ENCODE data around the gene DBNL. TPM values are rescaled to one million over a fixed set of nuclear protein-coding genes. Genes with fewer than 3 reads are reported as not detected.

DBNL gene
- total RNA-seq, 3 donors from 2014 or later, result 90.8 to 110 (median 102) TPM

DNA sequence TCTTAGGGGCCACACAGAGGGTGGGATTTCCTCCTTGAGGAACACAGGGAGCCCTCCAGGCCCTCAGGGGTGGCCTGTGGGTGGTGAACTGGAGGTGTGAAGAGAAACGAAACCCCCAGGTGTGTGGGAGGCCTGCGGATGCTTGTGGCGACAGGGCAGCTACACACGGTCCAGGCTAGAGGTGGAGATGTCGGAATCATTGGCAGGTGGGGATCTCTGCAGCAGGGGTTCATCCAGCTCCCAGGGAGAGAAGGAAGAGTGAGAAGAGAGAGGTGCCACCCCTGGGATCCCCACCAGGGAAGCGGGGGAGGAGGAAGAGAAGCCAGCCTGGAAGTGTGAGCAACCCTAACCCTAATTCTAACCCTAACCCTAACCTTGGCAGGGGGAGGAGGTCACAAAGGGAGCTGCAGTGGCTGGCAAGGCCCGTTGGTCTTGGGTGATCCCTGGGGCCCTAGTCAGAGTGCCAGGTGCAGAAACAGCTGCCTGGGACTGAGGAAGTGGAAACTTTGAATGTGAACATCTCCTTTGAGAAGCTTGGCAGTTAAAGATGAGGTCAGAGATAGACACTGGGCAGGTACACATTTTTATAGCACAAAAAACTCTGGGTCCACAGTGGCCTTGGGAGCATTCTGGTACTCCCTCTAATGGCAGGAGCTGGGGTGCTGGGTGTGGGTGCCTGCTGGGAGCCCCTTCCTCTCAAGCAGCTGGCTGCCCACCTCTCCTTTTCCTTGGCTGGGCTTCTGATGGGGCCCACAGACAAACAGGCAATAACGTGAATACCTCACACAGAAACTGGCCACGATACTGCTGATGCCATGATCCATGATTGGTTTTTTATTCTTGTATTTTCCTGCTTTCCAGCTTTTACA, 52.8 kb downstream of the DBNL start:
- no peaks in the 10 kb centered on the region for H3K9me3 ChIP-seq
- no peaks in the 10 kb centered on the region for H3K4me1 ChIP-seq
- H3K36me3 ChIP-seq, result no peaks in the 10 kb centered on the region
- H3K4me3 ChIP-seq, result no peak overlapping the region
- TF ChIP-seq POLR2A (IDR thresholded peaks at IDR 0.05), result no peak
- TF ChIP-seq, protein P1, sequence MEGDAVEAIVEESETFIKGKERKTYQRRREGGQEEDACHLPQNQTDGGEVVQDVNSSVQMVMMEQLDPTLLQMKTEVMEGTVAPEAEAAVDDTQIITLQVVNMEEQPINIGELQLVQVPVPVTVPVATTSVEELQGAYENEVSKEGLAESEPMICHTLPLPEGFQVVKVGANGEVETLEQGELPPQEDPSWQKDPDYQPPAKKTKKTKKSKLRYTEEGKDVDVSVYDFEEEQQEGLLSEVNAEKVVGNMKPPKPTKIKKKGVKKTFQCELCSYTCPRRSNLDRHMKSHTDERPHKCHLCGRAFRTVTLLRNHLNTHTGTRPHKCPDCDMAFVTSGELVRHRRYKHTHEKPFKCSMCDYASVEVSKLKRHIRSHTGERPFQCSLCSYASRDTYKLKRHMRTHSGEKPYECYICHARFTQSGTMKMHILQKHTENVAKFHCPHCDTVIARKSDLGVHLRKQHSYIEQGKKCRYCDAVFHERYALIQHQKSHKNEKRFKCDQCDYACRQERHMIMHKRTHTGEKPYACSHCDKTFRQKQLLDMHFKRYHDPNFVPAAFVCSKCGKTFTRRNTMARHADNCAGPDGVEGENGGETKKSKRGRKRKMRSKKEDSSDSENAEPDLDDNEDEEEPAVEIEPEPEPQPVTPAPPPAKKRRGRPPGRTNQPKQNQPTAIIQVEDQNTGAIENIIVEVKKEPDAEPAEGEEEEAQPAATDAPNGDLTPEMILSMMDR (IDR thresholded peaks at IDR 0.05), result no peak
- TF ChIP-seq POLR2AphosphoS5 (IDR thresholded peaks at IDR 0.05), result no peak
- DNase-seq (ENCODE audit: low spot score in 2 of 2), result no peak
- H3K27ac ChIP-seq, result no peak overlapping the region
- intact Hi-C loops (cut with DNase I; ENCODE audit: low total_unique reads), result no loop called here
- no peaks in the 10 kb centered on the region for H3K27me3 ChIP-seq

DNA sequence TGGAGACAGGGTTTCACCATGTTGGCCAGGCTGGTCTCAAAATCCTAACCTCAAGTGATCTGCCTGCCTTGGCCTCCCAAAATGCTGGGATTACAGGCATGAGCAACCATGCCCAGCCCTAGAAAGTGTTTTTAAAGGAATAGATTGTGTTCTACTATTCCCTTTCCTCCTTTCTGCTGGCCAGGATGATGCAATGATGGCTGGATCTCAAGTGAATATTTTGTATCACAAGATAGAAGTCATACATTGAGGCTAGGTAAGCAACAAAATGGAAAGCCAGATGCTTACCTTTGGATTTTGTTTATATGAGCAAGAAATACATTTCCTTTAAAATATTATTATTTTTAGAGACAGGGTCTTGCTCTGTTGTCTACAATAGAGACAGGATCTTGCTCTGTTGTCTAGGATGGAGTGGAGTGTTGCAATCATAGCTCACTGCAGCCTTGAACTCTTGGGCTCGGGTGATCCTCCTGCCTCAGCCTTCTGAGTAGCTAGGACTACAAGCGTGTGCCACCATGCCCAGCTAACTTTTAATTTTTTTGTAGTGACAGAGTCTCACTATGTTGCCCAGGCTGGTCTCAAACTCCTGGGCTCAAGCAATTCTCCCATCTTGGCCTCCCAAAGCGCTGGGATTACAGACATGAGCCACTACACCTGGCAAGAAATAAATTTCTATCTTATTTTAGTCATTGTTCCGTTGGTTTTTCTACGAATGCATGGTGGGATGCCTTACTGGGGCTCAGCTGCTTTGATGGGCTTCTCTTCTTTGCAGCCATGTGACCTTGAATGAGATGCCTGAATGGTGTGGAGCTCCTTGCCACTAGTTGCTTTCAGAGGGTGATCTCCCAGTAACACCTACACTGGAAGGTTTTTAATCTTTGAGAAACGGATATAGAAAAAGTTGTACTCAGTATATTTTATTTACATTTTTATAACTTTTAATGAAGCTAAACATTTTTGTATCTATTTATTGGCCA, 53.9 kb downstream of the DBNL start:
- H3K4me1 ChIP-seq, result no peaks in the 10 kb centered on the region
- DNase-seq (ENCODE audit: low spot score in 2 of 2), result no peak
- no peaks in the 10 kb centered on the region for H3K27me3 ChIP-seq
- TF ChIP-seq POLR2AphosphoS5 (IDR thresholded peaks at IDR 0.05), result no peak
- TF ChIP-seq, protein P1 (IDR thresholded peaks at IDR 0.05), result no peak
- no peak for TF ChIP-seq POLR2A (IDR thresholded peaks at IDR 0.05)
- no peak overlapping the region for H3K27ac ChIP-seq
- no peaks in the 10 kb centered on the region for H3K36me3 ChIP-seq
- intact Hi-C loops (cut with DNase I; ENCODE audit: low total_unique reads), result no loop called here
- no peak overlapping the region for H3K4me3 ChIP-seq
- no peaks in the 10 kb centered on the region for H3K9me3 ChIP-seq

DNA sequence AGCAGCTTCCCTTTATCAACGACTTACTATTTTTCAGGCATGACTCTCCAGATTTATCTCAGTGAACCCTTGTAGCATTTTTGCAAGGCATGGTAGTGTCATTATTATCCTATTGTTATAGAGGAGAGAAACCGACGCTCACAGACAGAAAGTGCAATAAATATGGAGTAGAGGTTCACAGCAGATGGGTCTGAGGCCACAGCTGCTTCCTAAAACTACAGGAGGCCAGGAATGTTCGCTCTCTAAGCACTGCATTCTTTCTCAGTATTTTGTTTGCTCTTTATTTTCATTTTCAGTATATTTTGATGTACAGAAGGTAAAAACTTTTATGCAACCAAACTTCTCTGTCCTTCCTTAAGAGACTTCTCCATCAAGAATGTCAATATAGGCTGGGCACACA, 55.2 kb downstream of the DBNL start:
- no peak overlapping the region for H3K4me3 ChIP-seq
- no peaks in the 10 kb centered on the region for H3K9me3 ChIP-seq
- no peaks in the 10 kb centered on the region for H3K4me1 ChIP-seq
- no peak for TF ChIP-seq POLR2A (IDR thresholded peaks at IDR 0.05)
- TF ChIP-seq POLR2AphosphoS5 (IDR thresholded peaks at IDR 0.05), result no peak
- TF ChIP-seq, protein P1 (IDR thresholded peaks at IDR 0.05), result no peak
- no peak overlapping the region for H3K27ac ChIP-seq
- intact Hi-C loops (cut with DNase I; ENCODE audit: low total_unique reads), result no loop called here
- no peaks in the 10 kb centered on the region for H3K36me3 ChIP-seq
- DNase-seq (ENCODE audit: low spot score in 2 of 2), result no peak
- no peaks in the 10 kb centered on the region for H3K27me3 ChIP-seq

DNA sequence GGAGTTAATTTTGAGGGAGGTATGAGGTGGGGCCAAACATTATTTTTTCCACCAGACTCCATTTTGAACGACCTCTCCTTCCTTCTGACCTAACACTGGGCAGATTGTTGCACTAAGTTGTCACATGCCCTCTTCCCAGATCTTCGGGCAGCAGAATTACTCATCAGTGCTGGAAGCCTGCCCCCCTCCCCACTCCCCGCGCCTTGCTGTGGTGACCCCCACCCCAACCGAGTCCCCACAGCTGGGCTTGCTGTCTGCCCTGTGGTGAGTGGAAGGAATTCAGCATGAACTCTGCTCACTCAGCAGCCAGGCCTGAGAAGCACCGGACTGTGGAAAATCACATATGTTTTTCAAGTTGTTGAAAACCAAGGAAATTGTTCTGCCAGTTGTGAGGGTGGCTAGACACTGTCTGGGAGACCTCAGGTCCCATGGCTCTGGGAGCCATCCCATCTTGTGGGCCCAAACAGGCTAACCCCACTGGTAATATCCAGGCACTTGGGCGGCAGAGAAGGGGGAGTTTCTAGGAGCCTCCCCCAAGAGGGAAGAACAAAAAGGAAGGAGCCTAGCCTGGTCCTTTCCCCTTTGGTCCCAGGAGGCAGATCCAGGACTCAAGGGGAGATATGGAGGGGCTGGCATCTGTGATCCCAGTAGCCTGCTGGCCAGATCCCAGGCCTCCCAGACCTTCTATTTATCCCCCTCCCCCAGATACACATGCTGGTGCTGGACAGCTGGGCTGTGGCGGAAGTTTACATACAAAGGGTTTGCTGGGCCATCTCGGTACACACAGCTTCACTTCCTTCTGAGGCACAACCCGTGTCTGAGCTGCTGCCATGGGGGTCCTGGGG, 56.2 kb downstream of the DBNL start:
- intact Hi-C loops (cut with DNase I; ENCODE audit: low total_unique reads), result no loop called here
- Histone ChIP-seq H3K27me3 (no peaks in the 10 kb centered on the region), H3K27ac (peak overlapping the region; percentile 26 to 92), H3K36me3 (no peaks in the 10 kb centered on the region), H3K4me3 (no peak overlapping the region), H3K4me1 (no peaks in the 10 kb centered on the region), H3K9me3 (no peaks in the 10 kb centered on the region)
- DNase-seq (ENCODE audit: low spot score in 2 of 2), result no peak
- TF ChIP-seq POLR2A (IDR thresholded peaks at IDR 0.05) (no peak), POLR2AphosphoS5 (IDR thresholded peaks at IDR 0.05) (no peak)
- TF ChIP-seq, protein P1 (IDR thresholded peaks at IDR 0.05), result no peak
